ENCODE results near the gene EEA1.
"Not testable (repeated sequence)": the region's sequence is repeated elsewhere in the genome, so short reads cannot be mapped to it uniquely, and the experiment has no call there.

EEA1 gene

DNA sequence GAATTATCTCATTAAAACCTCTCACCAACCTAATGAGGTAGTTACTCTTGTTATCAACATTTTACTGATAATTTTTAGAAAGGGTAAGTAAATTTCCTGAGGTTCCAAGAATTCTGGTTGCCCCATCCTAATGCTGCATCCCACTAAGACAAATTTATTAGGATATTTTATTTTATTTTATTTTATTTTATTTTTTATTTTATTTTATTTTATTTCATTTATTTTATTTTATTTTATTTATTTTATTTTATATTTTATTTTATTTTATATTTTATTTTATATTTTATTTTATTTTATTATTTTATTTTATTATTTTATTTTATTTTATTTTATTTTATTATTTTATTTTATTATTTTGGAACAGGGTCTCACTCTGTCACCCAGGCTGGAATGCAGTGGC is 179.4 kb downstream of the EEA1 start:
- not testable (repeated sequence) for DNase-seq (ENCODE audit: low read depth, low spot score)

DNA sequence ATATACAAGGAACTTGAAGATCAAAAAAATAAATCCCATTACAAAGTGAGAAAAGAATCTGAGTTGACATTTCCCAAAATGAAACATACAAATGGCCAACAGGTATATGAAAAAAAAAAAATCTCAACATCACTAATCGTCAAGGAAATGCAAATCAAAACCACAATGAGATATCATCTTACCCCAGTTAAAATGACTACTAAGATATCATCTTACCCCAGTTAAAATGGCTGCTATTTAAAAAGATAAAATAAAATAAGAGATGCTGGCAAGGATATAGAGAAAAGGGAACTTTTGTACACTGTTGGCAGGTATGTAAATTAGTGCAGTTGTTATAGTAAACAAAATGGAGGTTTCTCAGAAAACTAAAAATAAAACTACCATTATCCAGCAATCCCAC is 181.9 kb downstream of the EEA1 start:
- no peak for DNase-seq (ENCODE audit: low read depth, low spot score)

DNA sequence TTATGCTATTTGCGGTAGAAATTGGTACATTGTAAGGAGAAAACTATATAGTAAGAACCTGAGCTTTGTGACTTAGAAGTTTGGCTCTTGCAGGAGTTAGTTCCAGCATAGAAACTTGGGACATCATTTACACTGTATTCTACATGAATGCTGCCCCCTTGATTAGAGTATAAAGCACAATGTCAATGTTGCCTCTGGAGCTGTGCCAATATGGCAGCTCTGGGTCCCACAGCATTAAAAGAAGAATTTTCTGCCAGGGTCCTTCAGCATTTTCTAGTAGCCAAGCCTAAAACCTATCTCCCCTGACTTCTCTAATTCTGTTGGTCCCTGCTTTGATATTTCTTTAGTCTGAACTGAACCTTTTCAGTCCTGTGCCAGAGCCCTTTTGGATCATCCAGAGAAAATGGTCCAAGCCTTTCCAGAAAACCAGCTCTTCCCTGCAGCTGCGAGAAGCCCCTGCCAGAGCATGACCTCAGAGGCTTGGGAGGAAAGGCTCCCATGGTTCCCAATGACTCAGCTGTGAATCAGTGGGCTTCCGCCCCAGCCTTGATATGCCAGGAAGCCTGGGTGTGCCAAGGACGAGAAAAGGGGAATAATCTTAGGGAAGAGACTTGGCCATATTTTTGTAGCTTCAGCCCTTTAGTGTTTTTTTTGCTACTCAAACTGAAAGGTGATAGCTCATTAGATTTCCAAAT is 183.1 kb downstream of the EEA1 start:
- DNase-seq (ENCODE audit: low read depth, low spot score): no peak

DNA sequence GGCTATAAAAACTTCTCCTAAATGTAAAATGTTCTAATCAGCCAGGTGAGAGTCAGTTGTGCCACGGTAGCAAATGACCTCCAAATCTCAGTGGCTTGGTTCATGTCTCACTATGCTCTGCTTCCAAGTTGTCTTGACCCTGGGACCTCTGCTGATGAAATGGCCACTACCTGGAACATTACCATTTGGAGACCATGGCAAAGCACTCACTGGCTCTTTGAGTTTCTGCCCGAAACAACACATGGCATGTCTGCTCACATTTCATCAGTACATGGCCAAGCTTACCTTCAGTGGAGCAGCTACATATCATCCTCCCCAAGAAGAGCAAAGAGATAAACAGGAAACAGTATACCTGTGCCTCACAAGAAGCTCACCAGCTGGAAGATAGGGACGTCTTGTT is 186.1 kb downstream of the EEA1 start:
- no peak for DNase-seq (ENCODE audit: low read depth, low spot score)

DNA sequence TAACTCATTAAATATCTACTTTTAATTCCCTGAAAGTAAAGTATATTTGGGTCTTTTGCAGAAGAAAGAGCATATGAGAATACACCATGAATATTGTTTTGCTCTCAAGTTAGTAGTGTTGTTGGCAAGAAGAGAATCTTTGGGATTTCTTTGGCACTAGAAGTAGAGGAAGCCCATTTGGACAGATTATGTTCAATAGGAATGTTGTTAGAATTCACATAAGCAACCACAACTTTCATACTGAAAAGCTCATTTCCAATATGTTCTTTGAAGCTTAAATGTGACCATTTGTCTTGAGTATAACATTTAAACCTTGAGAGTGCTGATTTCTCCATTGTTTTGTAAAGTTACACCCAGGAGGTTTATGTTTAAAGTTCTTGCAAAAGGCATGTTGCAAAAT is 188.7 kb downstream of the EEA1 start:
- no peak for DNase-seq (ENCODE audit: low read depth, low spot score)

DNA sequence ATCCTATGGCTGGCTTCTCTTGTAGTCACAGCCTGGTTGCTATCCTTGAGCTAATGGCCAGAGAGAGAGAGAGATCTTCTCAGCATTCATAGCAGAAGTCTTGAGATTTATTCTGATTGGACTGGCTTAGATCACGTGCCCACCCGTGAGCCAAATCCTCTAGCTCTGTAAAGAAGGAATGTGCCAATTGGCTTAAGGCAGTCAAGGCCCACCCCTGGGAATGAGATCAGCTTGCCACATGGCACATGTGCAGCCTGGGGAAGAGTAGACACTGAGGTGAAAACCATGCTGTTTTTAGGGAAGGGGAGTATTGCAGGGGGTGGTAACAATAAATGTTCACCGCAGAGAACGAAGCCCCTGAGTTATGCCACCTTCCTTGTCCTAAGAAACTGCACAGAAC is 190.0 kb downstream of the EEA1 start:
- DNase-seq (ENCODE audit: low read depth, low spot score): no peak

DNA sequence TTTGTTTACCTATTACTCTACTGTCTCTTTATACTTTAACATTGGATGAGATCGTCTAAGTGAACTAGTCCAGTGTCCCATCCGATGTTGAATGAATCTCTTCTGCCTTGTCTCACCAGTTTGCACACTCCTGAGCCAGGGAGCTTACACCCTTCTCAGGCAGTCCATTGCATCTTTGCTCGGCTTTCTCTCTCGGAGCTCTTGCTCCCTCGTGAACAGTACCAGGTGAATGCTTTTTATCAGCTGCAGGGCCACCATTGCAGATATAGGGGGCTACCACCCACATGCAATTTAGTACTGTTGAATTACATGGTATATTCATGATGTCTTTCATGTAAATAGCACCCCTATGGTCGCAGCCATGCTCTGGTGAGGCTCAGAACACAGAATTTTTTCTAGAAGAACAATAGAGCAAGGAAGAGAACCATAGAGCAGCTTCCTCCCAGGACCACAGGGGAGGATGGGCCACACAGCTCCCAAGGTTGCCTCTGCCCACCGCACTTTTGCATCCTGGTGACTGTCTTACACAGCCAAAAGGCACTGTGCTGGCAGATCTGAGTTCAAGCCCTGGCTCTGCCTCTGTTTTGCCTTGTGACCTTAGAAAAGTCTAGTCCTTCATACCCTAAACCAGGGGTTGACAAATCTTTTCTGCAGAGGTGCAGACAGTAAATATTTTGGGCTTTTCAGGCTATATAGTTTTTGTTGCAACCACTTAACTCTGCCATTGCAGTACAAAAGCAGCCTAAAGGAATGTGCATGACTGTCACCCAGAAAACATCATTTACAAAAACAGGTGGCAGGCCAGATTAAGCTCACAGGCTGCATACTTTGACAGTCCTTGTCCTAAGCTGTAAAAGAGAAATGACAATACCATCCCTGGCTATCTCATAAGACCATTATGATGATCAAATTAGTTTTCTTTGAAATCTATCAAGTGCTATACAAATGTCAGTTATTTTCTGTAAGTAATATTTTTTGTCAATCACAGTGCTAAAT is 190.9 kb downstream of the EEA1 start:
- no peak for DNase-seq (ENCODE audit: low read depth, low spot score)

DNA sequence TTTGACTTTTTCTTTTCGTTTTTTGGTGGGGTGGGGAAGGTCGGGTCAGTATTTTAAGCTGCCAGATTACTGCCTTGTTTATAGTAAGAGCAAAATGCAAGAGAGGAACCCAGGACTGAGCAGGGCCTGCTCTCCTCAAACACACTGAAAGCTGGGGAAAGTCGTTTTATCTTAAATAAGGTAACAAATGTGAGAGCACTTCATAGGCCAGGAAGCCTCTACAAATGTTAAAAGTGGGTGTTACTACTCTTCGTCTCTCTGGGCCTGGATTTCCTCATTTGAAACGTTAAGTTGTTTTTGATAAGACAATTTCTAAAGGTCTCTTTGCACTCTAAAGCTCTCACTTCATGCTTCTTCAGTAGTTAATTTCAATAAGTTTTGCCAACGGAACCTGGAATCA is 192.5 kb downstream of the EEA1 start:
- DNase-seq (ENCODE audit: low read depth, low spot score): no peak

DNA sequence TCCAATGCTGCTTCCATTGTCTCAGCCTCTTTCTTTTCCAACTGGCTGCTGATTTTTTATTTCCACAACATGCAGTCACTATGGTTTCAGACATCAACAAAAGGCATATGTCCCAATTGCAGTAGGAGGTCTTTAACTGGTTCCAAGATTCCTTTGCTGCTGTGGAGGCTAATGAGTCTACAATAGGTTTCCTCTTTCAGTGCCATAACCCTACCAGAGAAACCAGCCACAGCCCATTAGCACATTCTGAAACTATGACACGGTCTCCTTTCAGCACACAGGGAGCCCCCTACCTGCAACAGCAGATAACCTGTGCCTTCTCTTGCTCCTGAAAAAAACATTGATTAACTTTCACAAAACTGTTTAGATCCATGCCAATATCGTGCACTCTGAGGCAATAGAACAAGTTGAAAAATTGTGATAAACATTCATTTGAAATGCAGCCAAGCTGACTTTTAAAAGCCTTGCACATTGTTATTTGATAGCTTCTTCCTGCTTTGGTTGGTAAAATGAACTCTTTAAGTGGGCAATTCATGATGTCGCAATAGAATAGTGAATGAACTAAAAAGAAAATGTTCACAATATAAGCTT is 193.9 kb downstream of the EEA1 start:
- no peak for DNase-seq (ENCODE audit: low read depth, low spot score)

DNA sequence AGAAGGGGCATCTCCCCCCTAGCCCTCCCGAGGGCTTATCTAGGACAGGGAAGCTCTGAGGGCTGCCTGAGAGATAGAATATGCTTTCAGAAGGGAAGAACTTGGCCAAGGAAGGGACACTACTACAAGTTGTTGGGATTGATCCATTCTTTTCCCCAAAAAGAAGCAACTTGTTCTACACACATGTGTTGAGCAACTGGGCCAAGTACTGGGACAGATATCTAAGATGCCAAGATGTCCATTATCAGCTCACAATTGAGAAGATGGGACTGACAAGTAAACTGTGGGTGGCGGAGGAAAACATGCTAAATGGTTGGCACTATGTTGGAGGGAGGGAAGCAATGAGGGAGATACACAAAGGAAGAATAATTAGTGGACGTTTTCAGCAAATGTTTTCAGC is 195.4 kb downstream of the EEA1 start:
- no peak for DNase-seq (ENCODE audit: low read depth, low spot score)

DNA sequence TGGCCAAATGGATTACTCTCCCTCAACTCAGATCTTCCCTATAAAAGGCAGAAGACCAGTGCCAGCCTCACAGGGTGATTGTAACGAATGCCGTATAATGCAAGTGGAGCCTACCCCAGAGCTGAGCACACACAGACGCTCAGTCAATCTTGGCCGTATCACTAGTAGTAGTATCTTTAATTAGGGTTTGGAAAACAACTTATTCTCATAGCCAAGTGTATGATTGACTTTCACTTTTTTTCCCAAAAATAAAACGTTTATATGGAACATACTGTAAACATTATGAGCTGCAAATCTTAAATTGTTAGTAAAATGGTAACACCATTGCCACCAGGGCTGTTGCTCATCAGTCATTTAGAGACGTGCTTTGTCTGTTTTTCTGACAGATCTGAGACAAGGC is 195.9 kb downstream of the EEA1 start:
- no peak for DNase-seq (ENCODE audit: low read depth, low spot score)

DNA sequence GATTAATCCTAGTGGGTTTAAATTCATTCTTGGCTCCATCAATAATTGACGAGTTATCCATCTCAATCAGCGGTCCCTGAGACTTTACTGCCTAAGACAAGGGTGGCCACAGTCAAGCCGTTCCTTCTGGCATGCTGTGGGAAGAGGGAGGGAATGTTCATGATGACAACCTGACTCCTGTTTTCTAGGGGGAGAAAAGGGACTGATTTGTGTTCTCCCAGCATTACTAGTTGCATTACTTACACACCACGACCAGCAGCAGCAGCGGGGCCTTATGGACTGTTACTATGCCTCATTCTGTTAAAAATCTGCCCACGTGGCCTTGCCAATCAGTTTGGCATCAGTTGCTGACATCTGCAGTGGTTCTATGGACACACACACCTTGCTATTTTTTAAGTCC is 196.4 kb downstream of the EEA1 start:
- DNase-seq (ENCODE audit: low read depth, low spot score): no peak

DNA sequence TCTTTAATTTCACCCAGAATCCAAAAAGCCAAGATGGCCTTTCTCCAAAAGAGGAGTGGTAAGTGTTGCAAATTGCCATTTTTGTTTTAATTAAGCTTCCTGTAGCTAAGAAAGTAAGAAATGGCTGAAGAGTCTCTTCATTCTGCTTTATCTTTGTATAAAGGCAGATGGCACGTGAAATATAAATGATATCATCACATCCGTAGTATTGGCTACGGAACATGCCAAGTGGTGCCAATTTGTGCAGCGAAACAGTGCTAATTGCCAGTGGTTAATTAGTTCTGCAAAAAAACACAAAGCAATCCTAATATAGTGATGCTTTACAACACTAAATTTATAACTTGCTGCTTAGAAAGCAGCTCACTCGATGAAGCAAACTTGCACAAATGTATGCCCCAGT is 196.9 kb downstream of the EEA1 start:
- DNase-seq (ENCODE audit: low read depth, low spot score): no peak

DNA sequence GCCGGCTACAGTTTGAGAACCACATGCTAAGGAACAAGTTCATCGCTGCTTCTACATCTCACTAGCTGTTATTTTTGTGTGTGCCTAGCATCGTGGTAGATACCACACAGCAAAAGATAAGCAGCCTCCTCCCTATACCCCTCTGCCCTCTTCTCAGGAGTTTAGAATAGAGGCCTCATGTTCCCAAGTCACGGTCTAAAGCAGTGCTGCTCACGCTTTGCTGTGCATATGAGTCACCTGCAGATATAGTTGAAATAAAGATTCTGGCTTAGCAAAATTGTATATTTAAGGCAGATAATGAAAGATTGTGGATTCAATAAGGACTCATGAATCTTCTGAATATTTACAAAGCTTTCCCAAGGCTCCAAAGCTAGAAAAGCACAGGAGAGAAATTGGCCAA is 198.3 kb downstream of the EEA1 start:
- no peak for DNase-seq (ENCODE audit: low read depth, low spot score)

DNA sequence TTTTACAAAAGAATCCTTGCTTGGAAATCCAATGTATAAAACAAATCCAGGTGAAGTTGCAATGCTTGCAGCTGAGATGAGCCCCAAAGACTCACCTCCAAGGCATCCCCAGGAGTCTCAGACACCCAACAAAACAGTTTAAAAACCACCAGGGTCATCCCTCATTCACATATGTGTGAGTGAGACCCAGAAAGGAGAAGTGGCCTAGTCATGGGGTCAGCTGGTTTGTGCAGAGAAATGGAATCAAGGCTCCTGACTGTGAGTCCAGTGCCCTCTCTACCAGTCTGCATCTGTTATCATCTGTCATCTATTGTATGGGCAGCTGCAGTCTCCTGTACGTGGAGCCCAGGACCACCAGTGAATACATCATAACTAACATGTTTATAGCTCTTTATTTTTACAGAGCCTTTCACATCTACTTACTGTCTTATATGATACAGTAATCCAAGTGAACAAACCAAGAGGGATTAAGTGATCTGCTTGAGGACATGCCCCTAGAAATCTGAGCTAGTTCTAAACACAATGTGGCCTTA is 199.3 kb downstream of the EEA1 start:
- DNase-seq (ENCODE audit: low read depth, low spot score): no peak

DNA sequence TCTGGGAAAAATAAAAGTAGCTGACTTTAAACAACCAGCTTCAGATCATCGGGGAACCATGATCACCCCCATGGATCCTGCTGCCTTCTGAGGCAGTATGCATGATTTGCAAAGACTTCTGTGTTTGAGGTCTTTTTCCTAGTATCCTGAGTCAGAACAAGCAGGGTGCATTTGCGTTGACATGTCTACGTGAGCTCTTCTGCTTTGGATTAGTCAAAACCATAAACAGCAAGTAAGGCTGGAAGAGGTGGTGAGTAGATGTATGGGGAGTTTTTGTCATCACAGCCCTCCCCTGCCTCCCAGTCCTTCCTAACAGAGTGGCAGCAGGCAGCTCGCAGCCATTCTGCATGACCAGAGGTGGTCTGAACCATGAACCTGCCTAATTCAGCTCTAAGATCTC is 202.2 kb downstream of the EEA1 start:
- DNase-seq (ENCODE audit: low read depth, low spot score): no peak

DNA sequence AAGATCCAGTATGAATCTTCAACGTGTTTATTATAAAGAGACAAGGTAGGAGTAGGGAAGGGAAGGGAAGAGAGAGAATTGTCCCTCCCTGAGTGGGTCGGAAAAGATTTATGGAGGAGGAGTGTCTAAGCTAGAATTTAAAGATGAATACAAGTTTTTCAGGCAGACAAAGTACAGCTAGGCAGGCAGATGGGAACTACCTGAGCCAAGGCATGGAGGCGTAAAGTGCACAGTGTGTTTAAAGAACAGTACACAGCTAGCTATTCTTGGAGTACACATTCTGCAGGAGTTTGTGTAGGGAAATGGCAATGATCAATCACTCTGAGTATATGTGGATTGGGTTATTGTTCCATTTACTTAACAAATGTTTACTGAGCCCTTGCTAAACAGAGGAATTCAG is 206.2 kb downstream of the EEA1 start:
- DNase-seq (ENCODE audit: low read depth, low spot score): no peak

DNA sequence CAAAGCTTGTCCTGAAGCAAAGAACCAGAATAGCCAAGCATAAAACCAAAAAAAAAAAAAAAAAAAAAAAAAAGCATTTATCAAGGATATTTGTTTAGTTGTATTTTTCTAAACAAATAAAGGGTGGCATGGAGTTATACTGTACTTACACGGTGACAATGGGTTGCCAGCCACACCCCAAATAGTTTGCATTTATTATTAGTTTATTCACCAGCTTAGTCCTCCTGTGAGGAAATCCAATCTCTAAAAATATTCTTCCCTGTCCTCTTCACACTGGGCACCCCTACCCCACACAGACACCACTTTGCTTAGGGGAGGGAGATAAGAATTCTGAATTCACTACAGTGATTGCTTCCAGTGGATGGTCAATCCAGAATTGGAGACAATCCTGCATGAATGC is 207.4 kb downstream of the EEA1 start:
- no peak for DNase-seq (ENCODE audit: low read depth, low spot score)

DNA sequence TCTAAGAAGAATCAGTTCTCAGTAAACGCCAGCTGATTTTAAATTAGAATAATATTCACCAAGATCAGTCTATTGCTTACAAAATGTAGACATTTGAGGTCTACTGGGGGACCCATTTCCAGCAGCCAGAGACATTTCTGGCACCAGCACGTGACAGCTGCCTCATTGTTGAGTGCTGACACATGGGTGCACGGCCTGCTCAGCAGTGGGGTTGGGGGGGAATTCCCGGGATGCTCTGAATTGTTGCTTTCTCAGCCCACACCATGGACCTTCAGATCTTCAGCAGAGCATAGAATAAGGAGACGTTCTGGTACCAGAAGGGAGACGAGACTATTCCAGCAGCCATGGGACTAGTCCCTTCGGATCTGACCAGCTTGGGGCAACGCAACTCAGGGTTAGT is 208.0 kb downstream of the EEA1 start:
- DNase-seq (ENCODE audit: low read depth, low spot score): no peak
